ENCODE data around the gene TNIK. TPM values are rescaled to one million over a fixed set of nuclear protein-coding genes. Genes with fewer than 3 reads are reported as not detected.

TNIK gene
- total RNA-seq, 2 experiments from 2014 or later = 27.0 to 28.8 TPM

GRCh38 chr3:171021377-171021776 is 438.8 kb downstream of the TNIK start:
- H3K4me1 Mint-ChIP-seq (ENCODE audit: low read depth) = no peaks in the 10 kb centered on the region
- H3K27ac Mint-ChIP-seq = no peak overlapping the region
- H3K36me3 Mint-ChIP-seq (ENCODE audit: low read depth) = no peaks in the 10 kb centered on the region
- intact Hi-C loops (cut with micrococcal nuclease) = no loop called here
- H3K9me3 Mint-ChIP-seq = no peaks in the 10 kb centered on the region
- no peaks in the 10 kb centered on the region for H3K27me3 Mint-ChIP-seq (ENCODE audit: low read depth)
- H3K4me3 Mint-ChIP-seq = no peak overlapping the region
- CTCF ChIA-PET = no interaction called here
- no peak for DNase-seq

- Mint-ChIP-seq H3K36me3 (ENCODE audit: low read depth) (no peaks in the 10 kb centered on the region), H3K27ac (no peak overlapping the region), H3K27me3 (ENCODE audit: low read depth) (peaks cover 2% of the 10 kb centered on the region), H3K9me3 (no peaks in the 10 kb centered on the region), H3K4me3 (no peak overlapping the region), H3K4me1 (ENCODE audit: low read depth) (no peaks in the 10 kb centered on the region)
- DNase-seq = no peak
- CTCF ChIA-PET = interaction anchor here (0.7 to 1.4 kb wide), 5 partner anchors 10 to 142 kb away, joined by 3 to 4 read pairs (median 3); no protein-coding TSS in a partner anchor
- intact Hi-C loops (cut with micrococcal nuclease) = no loop called here
Measured at GRCh38 chr3:171018156-171018935, 441.9 kb downstream of the TNIK start.

- H3K36me3 Mint-ChIP-seq (ENCODE audit: low read depth) = no peaks in the 10 kb centered on the region
- intact Hi-C loops (cut with micrococcal nuclease) = no loop called here
- peaks cover 4% of the 10 kb centered on the region for H3K27me3 Mint-ChIP-seq (ENCODE audit: low read depth)
- no peaks in the 10 kb centered on the region for H3K9me3 Mint-ChIP-seq
- no peaks in the 10 kb centered on the region for H3K4me1 Mint-ChIP-seq (ENCODE audit: low read depth)
- no peak overlapping the region for H3K4me3 Mint-ChIP-seq
- DNase-seq = no peak
- CTCF ChIA-PET = no interaction called here
- no peak overlapping the region for H3K27ac Mint-ChIP-seq
Measured at GRCh38 chr3:171013822-171014748, 446.1 kb downstream of the TNIK start.

GRCh38 chr3:171011873-171012336 is 448.3 kb downstream of the TNIK start:
- CTCF ChIA-PET = no interaction called here

More at GRCh38 chr3:171011873-171012336, 448.3 kb downstream of the TNIK start:
- DNase-seq = no peak
- Mint-ChIP-seq H3K36me3 (ENCODE audit: low read depth) (no peaks in the 10 kb centered on the region), H3K4me3 (no peak overlapping the region), H3K27ac (no peak overlapping the region), H3K9me3 (no peaks in the 10 kb centered on the region), H3K27me3 (ENCODE audit: low read depth) (peaks cover 4% of the 10 kb centered on the region), H3K4me1 (ENCODE audit: low read depth) (no peaks in the 10 kb centered on the region)
- intact Hi-C loops (cut with micrococcal nuclease) = no loop called here

Small RNA genes within 50 kb of the gene (microRNA-seq; reads per million reads assigned to microRNA genes)
- not detected for gene MIR569 (ENCODE audit: borderline microRNAs expressed, borderline replicate concordance)
